K562 (cell line): ENCODE results near the gene BMP6.

ENCODE experiments used
- CAMTA2 ChIP-seq: fragments of 250-450 bp; sonication (Bioruptor Pico); conservative IDR thresholded peaks from 2 replicates; pipeline ENCODE4 v1.5.1; 2022
- CBFA2T3 ChIP-seq: fragments of 450-650 bp; IDR thresholded peaks from 2 replicates; pipeline ENCODE4 v1.6.1; 2017
- KDM1A ChIP-seq, 2 experiments: fragments of 450-650 bp; IDR thresholded peaks; 2 replicates each; pipeline ENCODE4 v1.6.1; 2016; ENCODE audit warnings: mild to moderate bottlenecking in 2 of 2
- MTA1 ChIP-seq: fragments of 450-650 bp; IDR thresholded peaks from 2 replicates; pipeline ENCODE4 v1.6.1; 2017; ENCODE audit warnings: borderline replicate concordance
- MYC ChIP-seq, 2 experiments: fragments of 250-450 bp in 1 of 2; sonication (Bioruptor Pico) in 1 of 2; IDR thresholded peaks; 2 replicates each; pipeline versions ENCODE4 v1.5.1 to v1.6.1; 2012 to 2021; ENCODE audit warnings: low read depth in 2 of 2, borderline replicate concordance in 1 of 2, improper control_type of control experiment in 1 of 2, low read length in 1 of 2, mild to moderate bottlenecking in 1 of 2, moderate library complexity in 1 of 2
- POLR2H ChIP-seq: IDR thresholded peaks from 2 replicates; pipeline ENCODE4 v1.6.1; 2016; ENCODE audit warnings: missing genetic modification characterization, low read depth, mild to moderate bottlenecking, control low read depth, missing compliant biosample characterization, moderate library complexity
- RB1 ChIP-seq: fragments of 450-650 bp; IDR thresholded peaks from 2 replicates; pipeline ENCODE4 v1.6.1; 2017; ENCODE audit warnings: low read depth, mild to moderate bottlenecking
- SRSF7 ChIP-seq: fragments of 200-400 bp; formaldehyde crosslinking; optimal IDR thresholded peaks from 2 replicates; pipeline ENCODE3; 2017; ENCODE audit warnings: mild to moderate bottlenecking, low read depth, low read length
- TCF3 ChIP-seq: sonication (generic); formaldehyde crosslinking; IDR thresholded peaks from 2 replicates; pipeline ENCODE4 v1.4.0; 2020; ENCODE audit warnings: mild to moderate bottlenecking, missing genetic modification reagents
- UBTF ChIP-seq, 2 experiments: IDR thresholded peaks; 2 replicates each; pipeline ENCODE4 v1.6.1; 2012; ENCODE audit warnings: improper control_type of control experiment in 2 of 2, low read depth in 2 of 2, low read length in 2 of 2, borderline replicate concordance in 1 of 2
- TF ChIP-seq, protein P1 (sequence below): IDR thresholded peaks from 2 replicates; pipeline ENCODE4 v1.6.1; 2014; ENCODE audit warnings: antibody characterized with exemption
- TF ChIP-seq, protein P2 (sequence below), 3 experiments: IDR thresholded peaks in 2 of 3; conservative IDR thresholded peaks in 1 of 3; 2 replicates each; pipeline ENCODE4 v1.5.1; 2011 to 2012; ENCODE audit warnings: low read length in 3 of 3, mild to moderate bottlenecking in 3 of 3, control low read depth in 2 of 3, improper control_type of control experiment in 1 of 3, inconsistent platforms in 1 of 3, low read depth in 1 of 3, mixed read lengths in 1 of 3, moderate library complexity in 1 of 3; ENCODE audit not compliant: insufficient read depth in 2 of 3

GRCh38 chr6:7859591-7859990, 133.7 kb downstream of the BMP6 start:
- TF ChIP-seq CBFA2T3: no peak
- no peak for TF ChIP-seq MTA1
- TF ChIP-seq TCF3 (CRISPR knock-in tag): no peak
- TF ChIP-seq, protein P1, sequence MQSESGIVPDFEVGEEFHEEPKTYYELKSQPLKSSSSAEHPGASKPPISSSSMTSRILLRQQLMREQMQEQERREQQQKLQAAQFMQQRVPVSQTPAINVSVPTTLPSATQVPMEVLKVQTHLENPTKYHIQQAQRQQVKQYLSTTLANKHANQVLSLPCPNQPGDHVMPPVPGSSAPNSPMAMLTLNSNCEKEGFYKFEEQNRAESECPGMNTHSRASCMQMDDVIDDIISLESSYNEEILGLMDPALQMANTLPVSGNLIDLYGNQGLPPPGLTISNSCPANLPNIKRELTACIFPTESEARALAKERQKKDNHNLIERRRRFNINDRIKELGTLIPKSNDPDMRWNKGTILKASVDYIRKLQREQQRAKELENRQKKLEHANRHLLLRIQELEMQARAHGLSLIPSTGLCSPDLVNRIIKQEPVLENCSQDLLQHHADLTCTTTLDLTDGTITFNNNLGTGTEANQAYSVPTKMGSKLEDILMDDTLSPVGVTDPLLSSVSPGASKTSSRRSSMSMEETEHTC: no peak
- TF ChIP-seq POLR2H (tag): no peak
- TF ChIP-seq, protein P2, sequence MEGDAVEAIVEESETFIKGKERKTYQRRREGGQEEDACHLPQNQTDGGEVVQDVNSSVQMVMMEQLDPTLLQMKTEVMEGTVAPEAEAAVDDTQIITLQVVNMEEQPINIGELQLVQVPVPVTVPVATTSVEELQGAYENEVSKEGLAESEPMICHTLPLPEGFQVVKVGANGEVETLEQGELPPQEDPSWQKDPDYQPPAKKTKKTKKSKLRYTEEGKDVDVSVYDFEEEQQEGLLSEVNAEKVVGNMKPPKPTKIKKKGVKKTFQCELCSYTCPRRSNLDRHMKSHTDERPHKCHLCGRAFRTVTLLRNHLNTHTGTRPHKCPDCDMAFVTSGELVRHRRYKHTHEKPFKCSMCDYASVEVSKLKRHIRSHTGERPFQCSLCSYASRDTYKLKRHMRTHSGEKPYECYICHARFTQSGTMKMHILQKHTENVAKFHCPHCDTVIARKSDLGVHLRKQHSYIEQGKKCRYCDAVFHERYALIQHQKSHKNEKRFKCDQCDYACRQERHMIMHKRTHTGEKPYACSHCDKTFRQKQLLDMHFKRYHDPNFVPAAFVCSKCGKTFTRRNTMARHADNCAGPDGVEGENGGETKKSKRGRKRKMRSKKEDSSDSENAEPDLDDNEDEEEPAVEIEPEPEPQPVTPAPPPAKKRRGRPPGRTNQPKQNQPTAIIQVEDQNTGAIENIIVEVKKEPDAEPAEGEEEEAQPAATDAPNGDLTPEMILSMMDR (IDR thresholded peaks at IDR 0.05 in 2 of 3, conservative IDR thresholded peaks at IDR 0.05 in 1 of 3; ENCODE audit: insufficient read depth in 2 of 3, low read depth in 1 of 3, low read length in 3 of 3): no peak
- TF ChIP-seq SRSF7: no peak
- no peak for TF ChIP-seq UBTF (IDR thresholded peaks at IDR 0.05; ENCODE audit: borderline replicate concordance in 1 of 2, low read depth in 2 of 2, low read length in 2 of 2)
- no peak for TF ChIP-seq KDM1A (IDR thresholded peaks at IDR 0.05)
- TF ChIP-seq RB1: no peak
- no peak for TF ChIP-seq CAMTA2
- no peak for TF ChIP-seq MYC (IDR thresholded peaks at IDR 0.05; ENCODE audit: low read depth, low read length)
- no peak for TF ChIP-seq MYC (CRISPR knock-in tag; IDR thresholded peaks at IDR 0.05; ENCODE audit: borderline replicate concordance, low read depth)
